Measurements from ENCODE around the gene UNC45A.

DNA sequence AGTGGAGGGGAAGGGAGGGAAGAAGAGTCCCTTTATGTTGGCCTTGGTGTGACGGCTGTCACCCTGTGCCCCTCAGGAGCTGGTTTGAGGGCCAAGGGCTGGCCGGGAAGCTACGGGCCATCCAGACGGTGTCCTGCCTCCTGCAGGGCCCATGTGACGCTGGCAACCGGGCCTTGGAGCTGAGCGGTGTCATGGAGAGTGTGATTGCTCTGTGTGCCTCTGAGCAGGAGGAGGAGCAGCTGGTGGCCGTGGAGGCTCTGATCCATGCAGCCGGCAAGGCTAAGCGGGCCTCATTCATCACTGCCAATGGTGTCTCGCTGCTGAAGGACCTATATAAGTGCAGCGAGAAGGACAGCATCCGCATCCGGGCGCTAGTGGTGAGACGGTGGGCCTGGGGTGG is 11.5 kb downstream of the UNC45A start:
- TF ChIP-seq, protein P1, sequence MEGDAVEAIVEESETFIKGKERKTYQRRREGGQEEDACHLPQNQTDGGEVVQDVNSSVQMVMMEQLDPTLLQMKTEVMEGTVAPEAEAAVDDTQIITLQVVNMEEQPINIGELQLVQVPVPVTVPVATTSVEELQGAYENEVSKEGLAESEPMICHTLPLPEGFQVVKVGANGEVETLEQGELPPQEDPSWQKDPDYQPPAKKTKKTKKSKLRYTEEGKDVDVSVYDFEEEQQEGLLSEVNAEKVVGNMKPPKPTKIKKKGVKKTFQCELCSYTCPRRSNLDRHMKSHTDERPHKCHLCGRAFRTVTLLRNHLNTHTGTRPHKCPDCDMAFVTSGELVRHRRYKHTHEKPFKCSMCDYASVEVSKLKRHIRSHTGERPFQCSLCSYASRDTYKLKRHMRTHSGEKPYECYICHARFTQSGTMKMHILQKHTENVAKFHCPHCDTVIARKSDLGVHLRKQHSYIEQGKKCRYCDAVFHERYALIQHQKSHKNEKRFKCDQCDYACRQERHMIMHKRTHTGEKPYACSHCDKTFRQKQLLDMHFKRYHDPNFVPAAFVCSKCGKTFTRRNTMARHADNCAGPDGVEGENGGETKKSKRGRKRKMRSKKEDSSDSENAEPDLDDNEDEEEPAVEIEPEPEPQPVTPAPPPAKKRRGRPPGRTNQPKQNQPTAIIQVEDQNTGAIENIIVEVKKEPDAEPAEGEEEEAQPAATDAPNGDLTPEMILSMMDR (IDR thresholded peaks at IDR 0.05; ENCODE audit: insufficient read depth, low read depth, low read length): no peak
- TF ChIP-seq EZH2 (IDR thresholded peaks at IDR 0.05; ENCODE audit: insufficient read depth, low read length): no peak

Data from astrocyte (in vitro differentiated cells and primary cell).